Measurements from ENCODE around the gene C2orf72.

GRCh38 chr2:231032575-231033140 lies 4.7 kb upstream of the C2orf72 start:
- TF ChIP-seq CTCF (IDR thresholded peaks at IDR 0.05) (no peak), POLR2A (IDR thresholded peaks at IDR 0.05) (no peak), EP300 (IDR thresholded peaks at IDR 0.05; ENCODE audit: low read depth) (no peak)

Data from transverse colon (tissue), 3 donors.